ENCODE data around the gene TP53BP2. TPM values are rescaled to one million over a fixed set of nuclear protein-coding genes. Genes with fewer than 3 reads are reported as not detected.

The TP53BP2 gene
- total RNA-seq, 1 donor from 2014 or later, result 52.9 TPM

- H3K36me3 Mint-ChIP-seq (ENCODE audit: low read depth), result peaks cover 63% of the 10 kb centered on the region
- TF ChIP-seq CTCF (IDR thresholded peaks at IDR 0.05), result no peak
- no peaks in the 10 kb centered on the region for H3K27me3 Mint-ChIP-seq
- CTCF ChIA-PET, result no interaction called here
- intact Hi-C loops (cut with micrococcal nuclease), result no loop called here
- H3K4me3 Mint-ChIP-seq, result no peak overlapping the region
- no peaks in the 10 kb centered on the region for H3K9me3 Mint-ChIP-seq
- H3K27ac Mint-ChIP-seq, result no peak overlapping the region
- H3K4me1 Mint-ChIP-seq, result no peaks in the 10 kb centered on the region
- POLR2A ChIA-PET, result no interaction called here
- ATAC-seq (ENCODE audit: low read depth) (no peak), DNase-seq (no peak)
These were observed 51.4 kb downstream of the TP53BP2 start for GRCh38 chr1:223794136-223794880.

- ChIA-PET POLR2A (no interaction called here), CTCF (no interaction called here)
- no peak for TF ChIP-seq CTCF (IDR thresholded peaks at IDR 0.05)
These were observed 52.0 kb downstream of the TP53BP2 start for GRCh38 chr1:223793716-223794115.

GRCh38 chr1:223792046-223792445 lies 53.7 kb downstream of the TP53BP2 start:
- Mint-ChIP-seq H3K4me1 (no peaks in the 10 kb centered on the region), H3K4me3 (no peak overlapping the region), H3K9me3 (no peaks in the 10 kb centered on the region), H3K27me3 (no peaks in the 10 kb centered on the region), H3K36me3 (ENCODE audit: low read depth) (peaks cover 65% of the 10 kb centered on the region), H3K27ac (no peak overlapping the region)
- ChIA-PET CTCF (no interaction called here), POLR2A (interaction anchor here (0.6 kb wide), 1 partner anchor 619 kb away, joined by 5 read pairs; no protein-coding TSS in a partner anchor)
- no peak for TF ChIP-seq CTCF (IDR thresholded peaks at IDR 0.05)
- intact Hi-C loops (cut with micrococcal nuclease), result no loop called here
- ATAC-seq (ENCODE audit: low read depth) (no peak), DNase-seq (no peak)

More at GRCh38 chr1:223793716-223794115, 52.0 kb downstream of the TP53BP2 start:
- intact Hi-C loops (cut with micrococcal nuclease), result no loop called here
- Mint-ChIP-seq H3K9me3 (no peaks in the 10 kb centered on the region), H3K27ac (no peak overlapping the region), H3K4me1 (no peaks in the 10 kb centered on the region), H3K36me3 (ENCODE audit: low read depth) (peaks cover 65% of the 10 kb centered on the region), H3K27me3 (no peaks in the 10 kb centered on the region), H3K4me3 (no peak overlapping the region)
- DNase-seq (no peak), ATAC-seq (ENCODE audit: low read depth) (no peak)

- ChIA-PET CTCF (no interaction called here), POLR2A (no interaction called here)
- no peaks in the 10 kb centered on the region for H3K27me3 Mint-ChIP-seq
These were observed 56.9 kb downstream of the TP53BP2 start for GRCh38 chr1:223788746-223789415.

More at GRCh38 chr1:223788746-223789415, 56.9 kb downstream of the TP53BP2 start:
- Mint-ChIP-seq H3K27ac (no peak overlapping the region), H3K4me1 (no peaks in the 10 kb centered on the region), H3K9me3 (no peaks in the 10 kb centered on the region), H3K36me3 (ENCODE audit: low read depth) (peaks cover 60% of the 10 kb centered on the region), H3K4me3 (no peak overlapping the region)
- intact Hi-C loops (cut with micrococcal nuclease), result no loop called here
- no peak for ATAC-seq (ENCODE audit: low read depth)
- DNase-seq, result no peak
- no peak for TF ChIP-seq CTCF (IDR thresholded peaks at IDR 0.05)
